BLaER1 treated with 17β-estradiol and CSF1 and Interleukin-3, amounts not matched to agents 10 nM and 100 nM (cell line): ENCODE measurements around the gene TM9SF1.

Source experiments
- H3K27ac ChIP-seq, 11 experiments: shearing (Covaris generic); formaldehyde crosslinking; 2 replicates each; pipeline ENCODE4 v1.8.1; 2022
- H3K27me3 ChIP-seq, 11 experiments: shearing (Covaris generic); formaldehyde crosslinking; 2 replicates each; pipeline ENCODE4 v1.8.1; 2022
- H3K36me3 ChIP-seq, 11 experiments: shearing (Covaris generic); formaldehyde crosslinking; 2 replicates each; pipeline ENCODE4 v1.8.1; 2022
- H3K4me1 ChIP-seq, 10 experiments: shearing (Covaris generic); formaldehyde crosslinking; 2 replicates each; pipeline ENCODE4 v1.8.1; 2022
- H3K4me2 ChIP-seq, 11 experiments: shearing (Covaris generic); formaldehyde crosslinking; 2 replicates each; pipeline ENCODE4 v1.8.1; 2022
- H3K4me3 ChIP-seq, 10 experiments: shearing (Covaris generic); formaldehyde crosslinking; 2 replicates each; pipeline ENCODE4 v1.8.1; 2022
- H3K9ac ChIP-seq, 11 experiments: shearing (Covaris generic); formaldehyde crosslinking; 2 replicates each; pipeline ENCODE4 v1.8.1; 2022
- H3K9me3 ChIP-seq, 11 experiments: shearing (Covaris generic); formaldehyde crosslinking; replicated peaks in 1 of 11; 2 replicates each; pipeline ENCODE4 v1.8.1; 2022
- H4K20me1 ChIP-seq, 11 experiments: shearing (Covaris generic); formaldehyde crosslinking; 2 replicates each; pipeline ENCODE4 v1.8.1; 2022
- Cebpa-rat ChIP-seq, 11 experiments: shearing (Covaris generic); IDR thresholded peaks; 2 replicates each; pipeline ENCODE4 v1.8.1; 2022

Gene TM9SF1

DNA sequence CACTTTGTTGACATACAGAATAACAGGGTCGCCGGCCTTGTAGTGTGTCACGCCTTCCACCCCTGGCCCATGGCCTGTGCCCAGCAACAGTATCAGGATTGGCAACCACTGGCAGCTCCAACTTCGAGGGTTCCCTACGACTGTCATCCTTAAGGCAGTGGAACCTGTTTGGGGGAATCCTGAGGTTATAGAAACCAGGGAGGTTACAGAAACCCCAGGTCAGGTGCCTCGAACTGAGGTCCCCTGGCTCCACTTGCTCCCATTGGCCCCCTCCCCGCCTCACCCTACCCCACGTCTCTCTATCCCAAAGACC is 412 bp downstream of the TM9SF1 start:
- H3K4me3 ChIP-seq = peak overlapping the region; percentile 67 to 87 (median 76)
- peaks cover 28 to 46% (median 39%) of the 10 kb centered on the region in 11 experiments for H3K36me3 ChIP-seq
- H3K9me3 ChIP-seq = peaks cover 0 to 7% (median 0%) of the 10 kb centered on the region in 11 experiments; a peak in 1 of 22 replicates
- peak overlapping the region; percentile 92 to 100 (median 97) for H3K9ac ChIP-seq
- no peak for TF ChIP-seq Cebpa-rat (IDR thresholded peaks at IDR 0.05)
- H3K4me1 ChIP-seq = peaks cover 45 to 77% (median 53%) of the 10 kb centered on the region in 10 experiments
- H4K20me1 ChIP-seq = peaks cover 0 to 8% (median 0%) of the 10 kb centered on the region in 11 experiments; a peak in 3 of 22 replicates
- peak overlapping the region; percentile 84 to 99 (median 93) for H3K4me2 ChIP-seq
- H3K27ac ChIP-seq = peak overlapping the region; percentile 95 to 100 (median 98)
- no peaks in the 10 kb centered on the region for H3K27me3 ChIP-seq

- peaks cover 50 to 79% (median 58%) of the 10 kb centered on the region in 10 experiments for H3K4me1 ChIP-seq
- H3K9ac ChIP-seq = peak overlapping the region; percentile 92 to 100 (median 97); a peak in 21 of 22 replicates
Measured at GRCh38 chr14:24194186-24194872, 912 bp downstream of the TM9SF1 start.

GRCh38 chr14:24192933-24193332 is 2.3 kb downstream of the TM9SF1 start:
- peaks cover 57 to 73% (median 65%) of the 10 kb centered on the region in 10 experiments for H3K4me1 ChIP-seq

More at GRCh38 chr14:24194186-24194872, 912 bp downstream of the TM9SF1 start:
- Histone ChIP-seq H3K27ac (peak overlapping the region in 10 of 11 experiments; percentile 95 to 100 (median 98); a peak in 14 of 22 replicates), H3K9me3 (0 out of 22 replicates have a peak, but pooled peaks cover 0 to 2% (median 0%) of the 10 kb centered on the region in 11 experiments), H4K20me1 (peaks cover 0 to 8% (median 0%) of the 10 kb centered on the region in 11 experiments; a peak in 3 of 22 replicates), H3K27me3 (no peaks in the 10 kb centered on the region), H3K4me3 (peak overlapping the region; percentile 67 to 87 (median 76)), H3K36me3 (peaks cover 26 to 42% (median 37%) of the 10 kb centered on the region in 11 experiments; a peak in 21 of 22 replicates), H3K4me2 (peak overlapping the region; percentile 84 to 99 (median 93))
- TF ChIP-seq Cebpa-rat (IDR thresholded peaks at IDR 0.05) = no peak

GRCh38 chr14:24190416-24190815 is 4.8 kb downstream of the TM9SF1 start:
- peaks cover 34 to 58% (median 51%) of the 10 kb centered on the region in 11 experiments for H3K36me3 ChIP-seq
- no peak for TF ChIP-seq Cebpa-rat (IDR thresholded peaks at IDR 0.05)
- peak overlapping the region in 5 of 11 experiments; percentile 78 to 93 (median 90); a peak in 5 of 22 replicates for H3K4me2 ChIP-seq
- H3K27ac ChIP-seq = no peak overlapping the region
- H3K9me3 ChIP-seq = no peaks in the 10 kb centered on the region
- H3K4me1 ChIP-seq = peaks cover 55 to 71% (median 62%) of the 10 kb centered on the region in 10 experiments
- no peak overlapping the region for H3K4me3 ChIP-seq
- H3K9ac ChIP-seq = no peak overlapping the region
- no peaks in the 10 kb centered on the region for H3K27me3 ChIP-seq
- peaks cover 0 to 36% (median 16%) of the 10 kb centered on the region in 11 experiments; a peak in 11 of 22 replicates for H4K20me1 ChIP-seq

More at GRCh38 chr14:24192933-24193332, 2.3 kb downstream of the TM9SF1 start:
- no peak overlapping the region for H3K27ac ChIP-seq
- peaks cover 0 to 11% (median 0%) of the 10 kb centered on the region in 11 experiments; a peak in 6 of 22 replicates for H4K20me1 ChIP-seq
- no peak for TF ChIP-seq Cebpa-rat (IDR thresholded peaks at IDR 0.05)
- peak overlapping the region in 1 of 11 experiments; percentile 26; a peak in 1 of 22 replicates for H3K9ac ChIP-seq
- no peaks in the 10 kb centered on the region for H3K27me3 ChIP-seq
- peaks cover 22 to 36% (median 30%) of the 10 kb centered on the region in 11 experiments; a peak in 21 of 22 replicates for H3K36me3 ChIP-seq
- H3K9me3 ChIP-seq = no peaks in the 10 kb centered on the region
- no peak overlapping the region for H3K4me3 ChIP-seq
- peak overlapping the region; percentile 15 to 92 (median 44) for H3K4me2 ChIP-seq

DNA sequence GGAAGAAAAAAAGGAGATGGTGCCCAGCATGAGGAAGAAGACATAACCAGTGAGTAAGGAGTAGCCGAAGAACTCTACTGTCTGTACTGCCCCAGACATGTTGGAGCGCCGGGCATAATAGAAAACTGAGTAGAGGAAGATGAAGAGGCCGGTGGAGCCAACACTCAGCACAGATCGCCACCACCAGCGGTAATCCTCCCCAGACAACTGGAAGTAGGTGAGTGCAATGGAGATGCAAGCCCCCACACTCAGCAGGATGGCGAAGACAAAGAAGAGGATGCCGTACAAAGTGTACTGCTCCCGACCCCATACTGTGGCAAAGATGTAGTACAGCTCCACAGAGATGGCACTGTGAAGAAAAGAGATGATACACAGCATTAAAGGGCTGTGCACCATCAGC is 5.8 kb downstream of the TM9SF1 start:
- TF ChIP-seq Cebpa-rat (IDR thresholded peaks at IDR 0.05) = no peak
- peaks cover 43 to 67% (median 60%) of the 10 kb centered on the region in 11 experiments for H3K36me3 ChIP-seq

GRCh38 chr14:24189059-24189375 is 6.2 kb downstream of the TM9SF1 start:
- Histone ChIP-seq H3K4me2 (peak overlapping the region; percentile 78 to 97 (median 93)), H3K4me3 (peak overlapping the region; percentile 64 to 92 (median 79); a peak in 18 of 20 replicates), H3K27ac (peak overlapping the region; percentile 7 to 93 (median 56); a peak in 17 of 22 replicates), H3K27me3 (no peaks in the 10 kb centered on the region), H3K4me1 (peaks cover 44 to 61% (median 50%) of the 10 kb centered on the region in 10 experiments), H4K20me1 (peaks cover 0 to 50% (median 17%) of the 10 kb centered on the region in 11 experiments; a peak in 12 of 22 replicates), H3K9ac (peak overlapping the region; percentile 64 to 95 (median 82); a peak in 20 of 22 replicates), H3K36me3 (peaks cover 48 to 72% (median 65%) of the 10 kb centered on the region in 11 experiments), H3K9me3 (no peaks in the 10 kb centered on the region)
- no peak for TF ChIP-seq Cebpa-rat (IDR thresholded peaks at IDR 0.05)

More for the DNA sequence above, 5.8 kb downstream of the TM9SF1 start:
- Histone ChIP-seq H3K4me3 (peak overlapping the region in 5 of 10 experiments; percentile 64 to 81 (median 76); a peak in 5 of 20 replicates), H3K9ac (peak overlapping the region in 10 of 11 experiments; percentile 64 to 95 (median 82); a peak in 16 of 22 replicates), H3K27me3 (no peaks in the 10 kb centered on the region), H4K20me1 (peaks cover 0 to 45% (median 17%) of the 10 kb centered on the region in 11 experiments; a peak in 12 of 22 replicates), H3K9me3 (no peaks in the 10 kb centered on the region), H3K27ac (peak overlapping the region in 9 of 11 experiments; percentile 38 to 93 (median 57); a peak in 14 of 22 replicates), H3K4me1 (peaks cover 48 to 65% (median 55%) of the 10 kb centered on the region in 10 experiments), H3K4me2 (peak overlapping the region; percentile 78 to 97 (median 93))

GRCh38 chr14:24188251-24189058 is 6.8 kb downstream of the TM9SF1 start, which contains the start of gene IPO4:
IPO4 (minus strand) TSS chr14:24188816; CDS start chr14:24188787, 29 bp downstream.
- Histone ChIP-seq H3K9me3 (no peaks in the 10 kb centered on the region), H3K4me3 (peak within 1 kb of the TSS; percentile 64 to 92 (median 79)), H4K20me1 (peaks cover 0 to 53% (median 17%) of the 10 kb centered on the region in 11 experiments; a peak in 12 of 22 replicates), H3K9ac (peak within 1 kb of the TSS; percentile 75 to 95 (median 83)), H3K27me3 (no peaks in the 10 kb centered on the region), H3K4me2 (peak within 1 kb of the TSS; percentile 90 to 97 (median 94)), H3K4me1 (peaks cover 39 to 56% (median 46%) of the 10 kb centered on the region in 10 experiments), H3K36me3 (peaks cover 50 to 76% (median 68%) of the 10 kb centered on the region in 11 experiments), H3K27ac (peak within 1 kb of the TSS; percentile 49 to 93 (median 79); a peak in 21 of 22 replicates)
- TF ChIP-seq Cebpa-rat (IDR thresholded peaks at IDR 0.05) = no peak

GRCh38 chr14:24187539-24187915 is 7.7 kb downstream of the TM9SF1 start:
- no peaks in the 10 kb centered on the region for H3K27me3 ChIP-seq
- TF ChIP-seq Cebpa-rat (IDR thresholded peaks at IDR 0.05) = no peak
- H4K20me1 ChIP-seq = peaks cover 0 to 62% (median 16%) of the 10 kb centered on the region in 11 experiments; a peak in 14 of 22 replicates
- H3K36me3 ChIP-seq = peaks cover 53 to 79% (median 73%) of the 10 kb centered on the region in 11 experiments
- H3K27ac ChIP-seq = peak overlapping the region in 8 of 11 experiments; percentile 14 to 93 (median 84); a peak in 11 of 22 replicates
- H3K9me3 ChIP-seq = no peaks in the 10 kb centered on the region
- H3K4me2 ChIP-seq = peak overlapping the region; percentile 90 to 97 (median 94)
- peak overlapping the region; percentile 64 to 92 (median 79); a peak in 19 of 20 replicates for H3K4me3 ChIP-seq
- H3K4me1 ChIP-seq = peaks cover 31 to 49% (median 38%) of the 10 kb centered on the region in 10 experiments
- peak overlapping the region; percentile 75 to 95 (median 83); a peak in 21 of 22 replicates for H3K9ac ChIP-seq
